ENCODE measurements around the gene CACNG1. TPM values are rescaled to one million over a fixed set of nuclear protein-coding genes. Genes with fewer than 3 reads are reported as not detected.

The CACNG1 gene
- total RNA-seq, 4 donors from 2014 or later: not detected

- DNase-seq (ENCODE audit: low spot score) (no peak), ATAC-seq (ENCODE audit: low FRiP score) (no peak)
- TF ChIP-seq CTCF (IDR thresholded peaks at IDR 0.05): no peak
Measured at GRCh38 chr17:67024736-67025135, 19.6 kb upstream of the CACNG1 start.

- ATAC-seq (ENCODE audit: low FRiP score) (no peak), DNase-seq (ENCODE audit: low spot score) (no peak)
- TF ChIP-seq CTCF (IDR thresholded peaks at IDR 0.05): no peak
Measured at GRCh38 chr17:67025216-67025792, 19.1 kb upstream of the CACNG1 start.

- DNase-seq (ENCODE audit: low spot score): no peak
- ATAC-seq (ENCODE audit: low FRiP score): no peak
- no peak for TF ChIP-seq CTCF (IDR thresholded peaks at IDR 0.05)
Measured at GRCh38 chr17:67026341-67026740, 18.0 kb upstream of the CACNG1 start.

DNA sequence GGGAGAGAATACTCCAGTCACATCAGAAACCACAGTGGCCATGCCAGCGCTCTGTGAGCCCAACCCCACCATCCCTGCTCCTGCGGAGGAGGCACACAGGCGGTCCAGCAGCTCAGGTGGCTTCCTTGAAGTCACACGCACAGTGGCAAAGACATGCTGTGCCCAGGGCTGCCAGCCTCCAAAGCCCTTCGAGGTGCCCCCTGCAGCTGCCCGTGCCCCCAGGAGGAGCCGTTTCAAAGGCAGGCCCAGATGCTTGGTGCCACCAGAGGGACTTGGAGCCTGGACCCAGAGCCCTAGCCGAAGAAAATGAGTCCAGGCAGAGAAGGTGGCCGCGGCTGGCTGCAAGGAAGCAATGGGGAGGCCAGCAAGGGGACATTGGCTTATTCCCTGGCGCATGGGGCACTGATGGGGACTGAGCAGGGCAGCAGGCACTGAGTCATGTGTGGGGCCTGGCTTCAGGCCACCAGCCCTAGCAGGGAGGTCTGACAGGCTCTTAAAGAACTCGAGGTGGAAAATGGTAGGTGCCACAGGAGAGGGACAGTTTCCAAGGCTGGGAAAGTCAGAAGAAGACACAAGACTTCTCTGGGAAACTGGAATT lies 17.2 kb upstream of the CACNG1 start:
- ATAC-seq (ENCODE audit: low FRiP score) (no peak), DNase-seq (ENCODE audit: low spot score) (no peak)
- TF ChIP-seq CTCF (IDR thresholded peaks at IDR 0.05): no peak

DNA sequence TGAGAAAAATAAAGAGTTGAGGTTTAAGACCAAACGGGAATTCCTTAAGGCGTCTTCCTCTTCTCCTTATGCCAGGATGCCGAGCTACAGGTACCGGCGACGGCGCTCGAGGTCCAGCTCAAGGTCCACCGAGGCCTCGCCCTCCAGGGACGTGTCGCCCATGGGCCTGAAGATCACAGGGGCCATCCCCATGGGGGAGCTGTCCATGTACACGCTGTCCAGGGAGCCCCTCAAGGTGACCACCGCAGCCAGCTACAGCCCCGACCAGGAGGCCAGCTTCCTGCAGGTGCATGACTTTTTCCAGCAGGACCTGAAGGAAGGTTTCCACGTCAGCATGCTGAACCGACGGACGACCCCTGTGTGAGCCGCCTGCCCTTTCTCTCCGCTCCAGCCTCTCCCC lies 13.7 kb upstream of the CACNG1 start:
- DNase-seq (ENCODE audit: low spot score) (no peak), ATAC-seq (ENCODE audit: low FRiP score) (no peak)
- TF ChIP-seq CTCF (IDR thresholded peaks at IDR 0.05): no peak

GRCh38 chr17:67032382-67032781 lies 12.0 kb upstream of the CACNG1 start:
- no peak for ATAC-seq (ENCODE audit: low FRiP score)
- DNase-seq (ENCODE audit: low spot score): no peak

More at GRCh38 chr17:67032382-67032781, 12.0 kb upstream of the CACNG1 start:
- TF ChIP-seq CTCF (IDR thresholded peaks at IDR 0.05): no peak

Measured in omental fat pad (tissue), 4 donors.